Upper lobe of left lung (tissue), 6 donors: Measurements from ENCODE around the gene EPHA5. TPM values are rescaled to one million over a fixed set of nuclear protein-coding genes. Genes with fewer than 3 reads are reported as not detected.

Experiments used
- ATAC-seq, 2 donors: fragments of 200-7000 bp; cut with Tn5 transposase; one replicate each; pipeline ENCODE4 v1.9.1; 2022; ENCODE audit warnings: mild to moderate bottlenecking in 2 of 2, moderate library complexity in 2 of 2; ENCODE audit not compliant: low FRiP score in 2 of 2
- DNase-seq, 2 donors: peaks; one replicate each; pipeline ENCODE4 v3.0.0-alpha.2; 2019 to 2020
- H3K27ac ChIP-seq, 4 donors: fragments of 200-600 bp; sonication (generic); one replicate each; pipeline ENCODE4 v1.5.1; 2016 to 2019
- H3K27me3 ChIP-seq, 4 donors: fragments of 200-600 bp; sonication (generic); one replicate each; pipeline ENCODE4 v1.5.1; 2017 to 2019
- H3K36me3 ChIP-seq, 4 donors: fragments of 200-600 bp; sonication (generic); one replicate each; pipeline ENCODE4 v1.5.1; 2016 to 2019
- H3K4me1 ChIP-seq, 4 donors: fragments of 200-600 bp; sonication (generic); one replicate each; pipeline ENCODE4 v1.5.1; 2018 to 2019
- H3K4me3 ChIP-seq, 4 donors: fragments of 200-600 bp; sonication (generic); one replicate each; pipeline ENCODE4 v1.5.1; 2017 to 2019; ENCODE audit warnings: mild to moderate bottlenecking in 2 of 4, moderate library complexity in 1 of 4
- H3K9me3 ChIP-seq, 4 donors: fragments of 200-600 bp; sonication (generic); one replicate each; pipeline ENCODE4 v1.5.1; 2018 to 2019
- EP300 ChIP-seq, 4 donors: sonication (generic); formaldehyde crosslinking; IDR thresholded peaks; one replicate each; pipeline ENCODE4 v1.5.1; 2017; ENCODE audit warnings: antibody characterized with exemption in 4 of 4, control low read depth in 2 of 4
- POLR2A ChIP-seq, 4 donors: fragments of 450-650 bp; IDR thresholded peaks; one replicate each; pipeline ENCODE4 v1.5.1; 2016 to 2017; ENCODE audit warnings: antibody characterized with exemption in 4 of 4, mild to moderate bottlenecking in 2 of 4
- POLR2AphosphoS5 ChIP-seq, 2 donors: sonication (generic); formaldehyde crosslinking; IDR thresholded peaks; one replicate each; pipeline ENCODE4 v1.5.1; 2017; ENCODE audit warnings: antibody characterized with exemption in 2 of 2
- WGBS, 2 donors: methylation state at CpG; one replicate each; pipeline ENCODE4 v1.1.5; 2017 to 2018; 5-methylcytosine and 5-hydroxymethylcytosine counted together
- total RNA-seq, 6 donors: library from RNA; depleted of rRNA in 4 of 6; stranded (reverse); fragments of >200 nt in 4 of 6; gene quantifications; one replicate each; pipeline versions ENCODE4 v1.1.0 to v1.2.1, GENCODE V29; 2016 to 2021
- TF ChIP-seq, protein P1 (sequence below), 6 experiments: fragments of 450-650 bp in 4 of 6; fragments of 200-600 bp in 2 of 6; sonication (generic) in 2 of 6; IDR thresholded peaks; one replicate each; pipeline ENCODE4 v1.5.1; 2016 to 2019; ENCODE audit warnings: antibody characterized with exemption in 6 of 6
- donor health status: DM: no; HTN: no; CAD: no; lungs with moderate emphysema.
- donor health status: DM: no; HTN: yes; CAD: no; lungs with severe emphysema.

EPHA5 gene
- total RNA-seq, 6 donors from 2014 or later: 0.03 to 0.11 TPM; not detected in 4

DNA sequence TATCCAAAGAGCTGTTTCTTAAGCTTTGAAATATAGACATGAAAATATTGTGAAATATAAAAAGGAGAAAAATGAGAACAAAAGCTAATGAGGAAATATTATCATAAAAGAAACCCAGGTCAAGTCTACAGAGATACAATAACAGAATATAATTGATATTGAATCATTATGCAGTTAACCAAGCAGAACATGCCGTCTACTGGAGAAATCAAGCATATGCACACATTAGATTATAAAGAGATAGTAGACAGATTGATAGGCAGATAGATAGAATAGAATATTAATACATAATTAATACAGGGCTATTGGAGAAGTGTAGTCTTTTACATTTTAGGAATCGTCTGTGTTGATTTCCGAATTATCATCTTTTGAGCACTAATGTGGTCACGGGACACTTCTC lies 208.5 kb downstream of the EPHA5 start:
- ATAC-seq: no peak
- TF ChIP-seq POLR2AphosphoS5 (IDR thresholded peaks at IDR 0.05): no peak
- TF ChIP-seq, protein P1, sequence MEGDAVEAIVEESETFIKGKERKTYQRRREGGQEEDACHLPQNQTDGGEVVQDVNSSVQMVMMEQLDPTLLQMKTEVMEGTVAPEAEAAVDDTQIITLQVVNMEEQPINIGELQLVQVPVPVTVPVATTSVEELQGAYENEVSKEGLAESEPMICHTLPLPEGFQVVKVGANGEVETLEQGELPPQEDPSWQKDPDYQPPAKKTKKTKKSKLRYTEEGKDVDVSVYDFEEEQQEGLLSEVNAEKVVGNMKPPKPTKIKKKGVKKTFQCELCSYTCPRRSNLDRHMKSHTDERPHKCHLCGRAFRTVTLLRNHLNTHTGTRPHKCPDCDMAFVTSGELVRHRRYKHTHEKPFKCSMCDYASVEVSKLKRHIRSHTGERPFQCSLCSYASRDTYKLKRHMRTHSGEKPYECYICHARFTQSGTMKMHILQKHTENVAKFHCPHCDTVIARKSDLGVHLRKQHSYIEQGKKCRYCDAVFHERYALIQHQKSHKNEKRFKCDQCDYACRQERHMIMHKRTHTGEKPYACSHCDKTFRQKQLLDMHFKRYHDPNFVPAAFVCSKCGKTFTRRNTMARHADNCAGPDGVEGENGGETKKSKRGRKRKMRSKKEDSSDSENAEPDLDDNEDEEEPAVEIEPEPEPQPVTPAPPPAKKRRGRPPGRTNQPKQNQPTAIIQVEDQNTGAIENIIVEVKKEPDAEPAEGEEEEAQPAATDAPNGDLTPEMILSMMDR (IDR thresholded peaks at IDR 0.05): no peak
- no peak for TF ChIP-seq POLR2A (IDR thresholded peaks at IDR 0.05)
- no peak for TF ChIP-seq EP300 (IDR thresholded peaks at IDR 0.05)
- no peak overlapping the region for H3K4me3 ChIP-seq
- DNase-seq: no peak
- WGBS, 2 donors: 79 to 80% methylated on average over 4 of the region's 4 CpGs
- no peaks in the 10 kb centered on the region for H3K27me3 ChIP-seq
- H3K4me1 ChIP-seq: no peaks in the 10 kb centered on the region
- H3K27ac ChIP-seq: no peak overlapping the region
- no peaks in the 10 kb centered on the region for H3K9me3 ChIP-seq
- no peaks in the 10 kb centered on the region for H3K36me3 ChIP-seq

DNA sequence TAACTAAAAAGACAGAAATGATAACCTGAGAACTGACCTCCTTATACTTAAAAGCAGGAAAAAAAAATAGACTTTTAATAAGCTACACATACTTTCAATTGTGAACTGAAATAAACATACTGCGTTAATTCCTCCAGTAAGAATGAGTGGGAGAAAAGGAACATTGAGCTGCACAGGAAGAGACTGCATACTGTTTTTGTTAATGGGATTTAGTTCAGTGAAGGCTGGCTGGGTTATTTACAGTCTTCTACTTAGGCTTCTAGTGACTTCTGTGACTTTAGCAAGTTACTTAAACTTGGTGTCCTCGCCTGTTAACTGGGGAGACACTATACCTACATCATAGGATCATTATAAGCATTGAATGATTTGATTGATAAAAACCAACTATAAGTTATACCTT lies 213.3 kb downstream of the EPHA5 start:
- H3K4me3 ChIP-seq: no peak overlapping the region
- no peak overlapping the region for H3K27ac ChIP-seq
- no peaks in the 10 kb centered on the region for H3K27me3 ChIP-seq
- DNase-seq (no peak), ATAC-seq (no peak)
- TF ChIP-seq POLR2AphosphoS5 (IDR thresholded peaks at IDR 0.05): no peak
- TF ChIP-seq, protein P1 (IDR thresholded peaks at IDR 0.05): no peak
- TF ChIP-seq POLR2A (IDR thresholded peaks at IDR 0.05): no peak
- no peak for TF ChIP-seq EP300 (IDR thresholded peaks at IDR 0.05)
- 69 to 78% methylated on average over 2 of the region's 2 CpGs for WGBS, 2 donors
- no peaks in the 10 kb centered on the region for H3K9me3 ChIP-seq
- H3K4me1 ChIP-seq: no peaks in the 10 kb centered on the region
- H3K36me3 ChIP-seq: no peaks in the 10 kb centered on the region

DNA sequence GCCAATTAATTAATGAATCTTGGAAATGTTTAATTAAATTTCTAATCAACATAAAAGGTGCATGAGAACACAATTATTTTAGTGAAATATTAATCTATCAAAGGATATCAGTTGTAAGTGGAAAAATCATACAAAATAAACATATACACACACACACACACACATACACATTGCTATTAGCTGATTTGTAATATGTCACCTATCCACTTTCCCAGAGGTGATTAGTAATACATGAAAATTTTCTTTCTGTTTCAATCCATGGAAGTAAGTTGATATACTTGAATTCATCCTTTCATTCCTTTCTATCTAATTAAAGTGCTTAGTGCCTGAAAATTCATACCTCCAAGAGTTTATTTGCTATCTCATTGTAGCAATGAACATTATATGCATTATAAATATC lies 213.7 kb downstream of the EPHA5 start:
- no peaks in the 10 kb centered on the region for H3K4me1 ChIP-seq
- no peaks in the 10 kb centered on the region for H3K27me3 ChIP-seq
- H3K9me3 ChIP-seq: no peaks in the 10 kb centered on the region
- no peak for TF ChIP-seq EP300 (IDR thresholded peaks at IDR 0.05)
- ATAC-seq (no peak), DNase-seq (no peak)
- no peaks in the 10 kb centered on the region for H3K36me3 ChIP-seq
- no peak overlapping the region for H3K27ac ChIP-seq
- H3K4me3 ChIP-seq: no peak overlapping the region

DNA sequence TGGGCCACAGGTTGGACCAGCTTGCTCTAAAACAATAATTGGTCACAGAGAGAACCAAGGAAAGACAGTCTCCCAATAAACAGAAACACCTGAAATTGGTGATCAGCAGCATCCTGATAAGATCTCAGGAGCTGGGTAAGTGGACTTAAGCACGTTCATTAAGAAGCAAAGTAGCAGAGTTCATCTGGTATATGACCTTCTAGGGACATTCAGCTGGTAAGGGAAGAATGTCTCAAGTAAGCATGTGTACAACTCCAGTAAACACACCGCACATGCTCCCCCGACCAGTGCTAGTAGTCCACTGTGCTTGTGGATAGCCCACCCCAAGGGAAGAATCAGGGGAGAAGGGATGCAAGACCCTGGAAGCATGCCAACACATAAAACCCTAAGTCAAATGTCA lies 216.9 kb downstream of the EPHA5 start:
- Histone ChIP-seq H3K27ac (no peak overlapping the region), H3K4me3 (no peak overlapping the region), H3K36me3 (no peaks in the 10 kb centered on the region), H3K9me3 (no peaks in the 10 kb centered on the region), H3K4me1 (no peaks in the 10 kb centered on the region), H3K27me3 (no peaks in the 10 kb centered on the region)
- DNase-seq (no peak), ATAC-seq (no peak)
- WGBS, 2 donors: 60 to 76% methylated on average over 3 of the region's 3 CpGs
- TF ChIP-seq, protein P1 (IDR thresholded peaks at IDR 0.05): no peak
- TF ChIP-seq EP300 (IDR thresholded peaks at IDR 0.05): no peak
- no peak for TF ChIP-seq POLR2AphosphoS5 (IDR thresholded peaks at IDR 0.05)
- no peak for TF ChIP-seq POLR2A (IDR thresholded peaks at IDR 0.05)

DNA sequence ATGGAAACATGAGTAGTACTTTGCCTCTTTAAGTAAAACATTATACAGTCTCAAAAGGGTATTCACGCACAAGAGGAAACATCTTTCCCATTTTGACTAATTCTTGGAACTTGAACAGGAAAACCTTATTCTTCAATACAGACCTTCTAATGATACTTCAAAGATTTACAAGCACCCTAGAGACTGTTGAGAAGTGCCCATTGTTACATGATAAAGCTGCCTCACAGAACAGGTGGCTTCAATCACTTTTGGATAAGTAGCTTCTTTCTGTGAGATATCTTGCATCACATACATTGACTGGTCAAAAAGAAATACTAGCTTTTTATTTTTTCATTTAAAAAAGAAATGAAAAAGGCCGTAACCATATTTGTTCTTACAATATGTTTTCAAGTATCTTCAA lies 219.4 kb downstream of the EPHA5 start:
- Histone ChIP-seq H3K4me1 (no peaks in the 10 kb centered on the region), H3K4me3 (no peak overlapping the region), H3K9me3 (no peaks in the 10 kb centered on the region), H3K27me3 (no peaks in the 10 kb centered on the region), H3K36me3 (no peaks in the 10 kb centered on the region), H3K27ac (no peak overlapping the region)
- no peak for ATAC-seq
- DNase-seq: no peak
- 71 to 73% methylated on average over 2 of the region's 2 CpGs for WGBS, 2 donors
- TF ChIP-seq, protein P1 (IDR thresholded peaks at IDR 0.05): no peak
- TF ChIP-seq POLR2A (IDR thresholded peaks at IDR 0.05) (no peak), POLR2AphosphoS5 (IDR thresholded peaks at IDR 0.05) (no peak), EP300 (IDR thresholded peaks at IDR 0.05) (no peak)
